ENCODE measurements around the gene KCND2. TPM values are rescaled to one million over a fixed set of nuclear protein-coding genes. Genes with fewer than 3 reads are reported as not detected.

Gene KCND2
- total RNA-seq, 1 donor from 2014 or later, result 0.61 TPM

- peaks cover 31% of the 10 kb centered on the region for H3K4me1 Mint-ChIP-seq
- no peak overlapping the region for H3K4me3 Mint-ChIP-seq
- DNase-seq (ENCODE audit: low read depth, low spot score), result no peak
- no peaks in the 10 kb centered on the region for H3K9me3 Mint-ChIP-seq
- H3K27me3 Mint-ChIP-seq (ENCODE audit: low read depth), result no peaks in the 10 kb centered on the region
- no peaks in the 10 kb centered on the region for H3K36me3 Mint-ChIP-seq (ENCODE audit: low read depth)
- H3K27ac Mint-ChIP-seq (ENCODE audit: unreplicated experiment), result no peak overlapping the region
- TF ChIP-seq CTCF (conservative IDR thresholded peaks at IDR 0.05), result no peak
Observed at GRCh38 chr7:120717166-120717565, 444.2 kb downstream of the KCND2 start.

GRCh38 chr7:120718361-120718760, 445.4 kb downstream of the KCND2 start:
- Mint-ChIP-seq H3K4me3 (no peak overlapping the region), H3K4me1 (peaks cover 31% of the 10 kb centered on the region), H3K27me3 (ENCODE audit: low read depth) (no peaks in the 10 kb centered on the region), H3K27ac (ENCODE audit: unreplicated experiment) (no peak overlapping the region), H3K9me3 (no peaks in the 10 kb centered on the region), H3K36me3 (ENCODE audit: low read depth) (no peaks in the 10 kb centered on the region)
- DNase-seq (ENCODE audit: low read depth, low spot score), result no peak
- no peak for TF ChIP-seq CTCF (conservative IDR thresholded peaks at IDR 0.05)

- DNase-seq (ENCODE audit: low read depth, low spot score), result no peak
- Mint-ChIP-seq H3K4me1 (peaks cover 41% of the 10 kb centered on the region), H3K36me3 (ENCODE audit: low read depth) (no peaks in the 10 kb centered on the region), H3K9me3 (no peaks in the 10 kb centered on the region), H3K4me3 (no peak overlapping the region), H3K27ac (ENCODE audit: unreplicated experiment) (no peak overlapping the region), H3K27me3 (ENCODE audit: low read depth) (no peaks in the 10 kb centered on the region)
- no peak for TF ChIP-seq CTCF (conservative IDR thresholded peaks at IDR 0.05)
Observed at GRCh38 chr7:120720317-120720716, 447.3 kb downstream of the KCND2 start.

GRCh38 chr7:120723465-120724385, 450.8 kb downstream of the KCND2 start:
- Mint-ChIP-seq H3K9me3 (no peaks in the 10 kb centered on the region), H3K27me3 (ENCODE audit: low read depth) (no peaks in the 10 kb centered on the region), H3K4me1 (peaks cover 14% of the 10 kb centered on the region), H3K4me3 (no peak overlapping the region), H3K27ac (ENCODE audit: unreplicated experiment) (no peak overlapping the region), H3K36me3 (ENCODE audit: low read depth) (no peaks in the 10 kb centered on the region)
- no peak for TF ChIP-seq CTCF (conservative IDR thresholded peaks at IDR 0.05)
- DNase-seq (ENCODE audit: low read depth, low spot score), result no peak

- Mint-ChIP-seq H3K4me3 (no peak overlapping the region), H3K9me3 (no peaks in the 10 kb centered on the region), H3K27ac (ENCODE audit: unreplicated experiment) (peak overlapping the region; percentile 75), H3K27me3 (ENCODE audit: low read depth) (no peaks in the 10 kb centered on the region), H3K4me1 (peaks cover 12% of the 10 kb centered on the region), H3K36me3 (ENCODE audit: low read depth) (no peaks in the 10 kb centered on the region)
- TF ChIP-seq CTCF (conservative IDR thresholded peaks at IDR 0.05), result no peak
- DNase-seq (ENCODE audit: low read depth, low spot score), result no peak
Observed at GRCh38 chr7:120724448-120724847, 451.5 kb downstream of the KCND2 start.

Measured in neural crest cell (in vitro differentiated cells).